Measurements from ENCODE around the gene UBN2.
A peak's percentile ranks its signal among the peaks of the same experiment; 100 is the strongest.

UBN2 gene

GRCh38 chr7:139230484-139230773, 608 bp upstream of the UBN2 start (continued):
- TF ChIP-seq CTCF (tag by site-specific recombination; IDR thresholded peaks at IDR 0.05) (no peak), REST (tag by site-specific recombination; IDR thresholded peaks at IDR 0.05) (no peak), ZNF398 (tag by site-specific recombination; IDR thresholded peaks at IDR 0.05) (no peak), KLF16 (tag by site-specific recombination; IDR thresholded peaks at IDR 0.05) (0 out of 2 replicates have a peak, but pooled peaks have one; percentile 17), ZNF692 (tag by site-specific recombination; IDR thresholded peaks at IDR 0.05) (no peak), SP7 (tag by site-specific recombination; IDR thresholded peaks at IDR 0.05) (peak; percentile 3; the same call in 1 of the 2 replicates), ZNF707 (tag by site-specific recombination; IDR thresholded peaks at IDR 0.05) (no peak), EGR2 (tag by site-specific recombination; IDR thresholded peaks at IDR 0.05; ENCODE audit: low read depth) (peak; percentile 89), PBX3 (CRISPR knock-in tag; IDR thresholded peaks at IDR 0.05) (no peak), ZNF37A (tag by site-specific recombination; IDR thresholded peaks at IDR 0.05) (no peak), INSM2 (tag by site-specific recombination; IDR thresholded peaks at IDR 0.05) (no peak), KLF9 (tag by site-specific recombination; IDR thresholded peaks at IDR 0.05; ENCODE audit: low read depth) (0 out of 2 replicates have a peak, but pooled peaks have one; percentile 43), ZNF660 (tag by site-specific recombination; IDR thresholded peaks at IDR 0.05) (0 out of 2 replicates have a peak, but pooled peaks have one; percentile 32), ZBTB49 (tag by site-specific recombination; IDR thresholded peaks at IDR 0.05; ENCODE audit: low read depth) (no peak), ZNF211 (tag by site-specific recombination; IDR thresholded peaks at IDR 0.05; ENCODE audit: low read depth) (no peak)
